HG03097 (cell line): ENCODE results near the gene PTPA.
A peak's percentile ranks its signal among the peaks of the same experiment; 100 is the strongest.
"Not testable (repeated sequence)": the region's sequence is repeated elsewhere in the genome, so short reads cannot be mapped to it uniquely, and the experiment has no call there.

Experiments
- ATAC-seq: cut with Tn5 transposase; IDR thresholded peaks from one replicate; pipeline ENCODE4 v1.9.1; 2021; ENCODE audit not compliant: unreplicated experiment, low FRiP score

The PTPA gene

DNA sequence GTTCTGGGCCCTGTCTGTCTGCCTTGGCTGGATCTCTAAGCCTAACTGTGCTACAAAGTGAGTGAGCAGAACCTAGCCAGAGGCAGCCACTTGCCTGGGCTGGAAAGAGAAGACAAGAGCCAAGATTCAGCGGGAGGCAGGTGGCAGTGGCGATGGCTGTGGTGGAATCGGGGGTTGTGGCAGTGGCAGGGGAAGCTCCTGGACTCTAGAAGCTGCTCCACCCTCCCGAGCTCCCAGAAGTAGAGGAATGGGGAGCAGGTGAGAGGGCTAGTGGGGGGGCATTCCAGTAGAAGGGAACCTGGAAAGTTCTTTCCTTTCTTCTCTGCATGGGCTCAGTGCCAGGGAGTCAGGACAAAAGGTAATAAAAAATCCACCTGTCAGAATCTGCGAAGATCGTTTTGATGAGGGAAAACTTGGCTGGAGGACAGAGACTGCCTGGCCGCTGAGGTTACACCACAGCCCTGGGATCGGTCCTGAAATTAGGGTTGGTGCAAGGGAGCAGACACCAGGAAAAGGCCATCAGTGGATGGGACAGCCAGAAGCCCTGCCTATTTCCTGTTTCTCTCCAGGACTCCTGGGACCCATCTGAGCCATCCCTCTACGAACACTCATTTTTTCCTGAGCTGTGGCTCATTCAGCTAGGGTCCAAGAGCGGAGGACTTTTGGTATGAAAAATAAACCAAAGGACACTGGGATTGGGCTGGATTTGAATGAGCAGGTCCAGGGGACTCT is 2.2 kb upstream of the PTPA start:
- no peak for ATAC-seq

DNA sequence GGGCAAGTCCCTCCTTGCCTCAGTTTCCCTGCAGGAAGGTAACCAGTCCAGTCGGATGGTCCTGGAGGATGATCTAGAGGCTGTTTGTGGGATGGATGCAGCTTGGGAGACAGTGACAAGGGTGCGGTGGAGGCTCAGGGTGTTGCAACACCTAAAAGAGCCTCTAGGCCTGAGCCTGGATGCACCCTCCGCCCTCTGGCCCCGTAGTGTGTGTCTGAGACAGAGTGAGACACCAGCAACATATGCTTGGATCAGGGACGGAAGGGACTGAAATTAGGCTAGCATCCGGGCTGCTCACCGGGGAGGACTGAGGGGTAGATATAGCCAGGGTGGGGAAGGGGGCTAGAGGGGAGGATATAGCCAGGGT is 1.7 kb upstream of the PTPA start:
- ATAC-seq: no peak

DNA sequence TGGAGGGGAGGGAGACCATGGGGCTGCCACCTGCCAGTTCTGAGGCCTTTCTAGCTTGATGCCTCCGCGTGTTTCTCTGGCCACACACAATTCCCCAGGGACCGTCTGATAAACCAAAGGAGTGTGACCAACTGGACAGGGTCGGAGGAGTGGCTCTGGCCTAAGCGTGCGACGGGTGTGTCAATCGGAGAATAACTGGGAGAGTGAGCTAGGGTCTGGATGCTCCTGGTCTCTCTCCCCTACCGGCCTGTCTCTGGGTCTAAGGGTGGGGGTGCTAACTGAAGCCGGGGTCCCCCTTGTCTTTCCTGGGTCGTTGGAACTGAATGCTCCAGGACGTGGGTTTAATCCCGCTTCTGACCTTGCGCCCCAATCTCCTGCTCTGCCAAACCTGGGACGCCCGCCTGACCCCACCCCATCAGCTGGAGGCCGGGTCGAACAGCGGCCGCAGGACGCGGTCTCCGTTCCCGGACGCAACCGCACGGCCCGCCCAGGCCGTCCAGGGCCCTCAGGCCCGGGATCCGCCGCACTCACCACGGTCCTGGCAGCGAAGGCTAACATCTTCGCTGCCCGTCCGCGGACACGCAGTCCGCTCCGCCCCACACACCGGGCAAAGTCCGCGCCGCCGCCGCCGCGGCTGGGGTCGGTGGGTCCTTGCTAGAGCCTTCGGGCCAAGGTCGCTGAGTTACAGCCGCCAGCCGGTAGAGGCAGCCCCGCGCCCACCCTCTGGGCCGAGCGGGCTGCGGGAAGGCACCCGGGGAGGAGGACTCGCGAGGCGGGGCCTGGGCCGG is 1.1 kb upstream of the PTPA start:
- peak; percentile 39 for ATAC-seq

DNA sequence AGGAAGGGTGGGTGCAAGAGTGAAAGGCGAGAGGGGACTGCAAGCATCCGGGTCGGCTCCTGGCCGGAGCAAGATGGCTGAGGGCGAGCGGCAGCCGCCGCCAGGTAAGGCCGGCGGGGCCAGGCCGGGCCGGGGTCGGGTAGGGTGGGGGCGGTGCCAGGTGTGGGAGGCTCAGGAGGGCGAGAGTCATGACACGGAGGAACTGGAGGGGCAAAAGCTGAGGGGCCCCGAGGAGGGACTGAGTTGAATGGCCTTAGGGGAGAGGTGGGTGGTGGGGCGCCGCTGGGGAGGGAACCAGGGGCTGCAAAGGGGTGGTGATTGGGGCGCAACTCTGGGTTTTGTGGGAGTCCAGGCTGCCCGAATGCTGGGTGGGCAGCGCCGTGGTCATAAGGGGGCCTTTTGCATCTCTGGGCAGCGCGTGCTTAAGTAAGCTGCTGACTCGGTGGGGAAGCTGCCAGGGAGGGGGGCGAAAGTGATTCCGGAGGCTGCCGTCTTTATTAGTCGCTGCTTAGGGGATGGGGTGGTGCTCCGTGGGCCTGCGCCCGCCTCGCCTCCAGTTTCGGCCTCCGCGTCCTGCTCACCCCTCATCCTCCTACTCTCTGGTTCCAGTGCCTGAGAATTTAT is 425 bp downstream of the PTPA start:
- ATAC-seq: no peak

DNA sequence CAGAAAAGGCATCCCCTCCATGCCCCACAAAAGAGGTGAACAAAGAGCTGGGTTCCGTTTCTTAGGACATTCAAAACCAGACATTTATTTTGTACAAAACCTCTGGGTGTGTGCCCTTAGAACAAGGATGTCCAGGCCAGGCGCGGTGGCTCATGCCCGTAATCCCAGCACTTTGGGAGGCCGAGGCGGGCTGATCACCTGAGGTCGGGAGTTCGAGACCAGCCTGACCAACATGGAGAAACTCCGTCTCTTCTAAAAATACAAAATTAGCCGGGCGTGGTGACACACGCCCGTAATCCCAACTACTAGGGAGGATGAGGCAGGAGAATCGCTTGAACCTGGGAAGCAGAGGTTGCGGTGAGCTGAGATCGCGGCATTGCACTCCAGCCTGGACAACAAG is 1.3 kb downstream of the PTPA start:
- not testable (repeated sequence) for ATAC-seq

DNA sequence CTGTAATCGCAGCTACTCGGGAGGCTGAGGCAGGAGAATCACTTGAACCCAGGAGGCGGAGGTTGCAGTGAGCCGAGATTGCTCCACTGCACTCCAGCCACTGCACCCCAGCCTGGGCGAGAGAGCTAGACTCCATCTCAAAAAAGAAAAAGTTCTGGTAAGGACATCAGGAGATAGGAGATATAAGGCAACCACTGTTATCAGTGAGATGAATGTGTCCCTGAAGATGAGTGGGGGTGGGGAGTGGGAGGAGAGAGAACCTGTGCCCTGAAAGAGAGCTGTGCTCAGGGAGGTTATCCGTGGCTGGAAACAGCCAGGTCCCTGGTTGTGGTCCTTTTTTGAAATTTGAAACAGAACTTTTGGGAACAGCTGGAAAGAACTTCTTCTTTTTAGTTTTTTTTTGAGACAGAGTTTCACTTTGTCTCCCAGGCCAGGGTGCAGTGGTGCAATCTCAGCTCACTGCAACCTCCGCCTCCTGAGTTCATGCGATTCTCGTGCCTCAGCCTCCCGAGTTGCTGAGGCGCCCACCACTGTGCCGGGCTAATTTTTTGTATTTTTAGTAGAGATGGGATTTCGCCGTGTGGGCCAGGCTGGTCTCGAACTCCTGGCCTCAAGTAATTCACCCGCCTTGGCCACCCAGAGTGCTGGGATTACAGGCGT is 2.6 kb downstream of the PTPA start:
- no peak for ATAC-seq

DNA sequence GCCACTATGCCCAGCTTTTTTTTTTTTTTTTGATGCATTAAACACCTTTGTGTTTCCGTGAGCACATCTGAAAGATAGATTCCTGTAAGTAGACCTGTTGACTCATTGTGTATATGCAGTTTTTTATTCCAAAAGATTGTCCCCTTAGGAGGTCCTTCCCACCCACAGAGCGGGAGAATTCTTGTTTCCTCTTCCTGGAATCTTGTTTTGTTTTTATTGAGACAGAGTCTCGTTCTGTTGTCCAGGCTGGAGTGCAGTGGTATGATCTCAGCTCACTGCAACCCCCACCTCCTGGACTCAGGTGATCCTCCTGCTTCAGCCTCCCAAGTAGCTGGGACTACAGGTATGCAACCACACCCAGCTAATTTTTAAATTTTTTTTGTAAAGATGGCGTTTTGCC is 7.6 kb downstream of the PTPA start:
- ATAC-seq: no peak

DNA sequence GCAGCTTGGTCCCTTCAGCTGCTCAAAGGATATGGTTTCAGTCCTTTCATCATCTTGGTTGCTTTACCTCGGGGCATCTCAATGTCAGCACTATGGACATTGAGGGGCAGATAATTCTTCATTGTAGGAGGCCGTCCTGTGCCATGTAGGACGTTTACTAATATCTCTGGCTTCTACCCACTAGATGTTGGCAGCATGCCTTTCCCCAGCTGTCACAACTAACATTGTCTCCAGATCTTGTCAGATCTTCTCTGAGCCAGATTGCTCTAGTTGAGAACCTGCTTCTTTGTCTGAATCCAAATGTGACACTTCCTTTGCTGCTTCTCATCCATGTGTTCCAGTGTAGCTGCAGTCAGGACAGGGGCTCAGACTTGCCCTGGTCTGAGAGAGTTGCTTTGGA is 10.3 kb downstream of the PTPA start:
- ATAC-seq: no peak

DNA sequence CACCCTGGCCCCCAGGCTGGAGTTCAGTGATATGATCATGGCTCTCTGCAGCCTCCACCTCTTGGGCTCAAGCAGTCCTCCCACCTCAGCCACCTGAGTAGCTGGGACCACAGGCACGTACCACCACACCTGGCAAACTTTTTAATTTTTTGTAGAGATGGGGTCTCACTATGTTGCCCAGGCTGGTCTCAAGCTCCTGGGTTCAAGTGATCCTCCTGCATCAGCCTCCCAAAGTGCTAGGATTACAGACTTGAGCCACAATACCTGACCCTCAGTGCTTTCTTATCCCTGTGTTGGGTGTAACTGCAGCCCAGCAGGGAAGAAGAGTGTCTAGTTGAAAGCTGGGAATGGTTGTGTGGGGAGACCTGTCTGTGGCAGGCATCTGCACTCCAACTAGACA is 10.9 kb downstream of the PTPA start:
- no peak for ATAC-seq

DNA sequence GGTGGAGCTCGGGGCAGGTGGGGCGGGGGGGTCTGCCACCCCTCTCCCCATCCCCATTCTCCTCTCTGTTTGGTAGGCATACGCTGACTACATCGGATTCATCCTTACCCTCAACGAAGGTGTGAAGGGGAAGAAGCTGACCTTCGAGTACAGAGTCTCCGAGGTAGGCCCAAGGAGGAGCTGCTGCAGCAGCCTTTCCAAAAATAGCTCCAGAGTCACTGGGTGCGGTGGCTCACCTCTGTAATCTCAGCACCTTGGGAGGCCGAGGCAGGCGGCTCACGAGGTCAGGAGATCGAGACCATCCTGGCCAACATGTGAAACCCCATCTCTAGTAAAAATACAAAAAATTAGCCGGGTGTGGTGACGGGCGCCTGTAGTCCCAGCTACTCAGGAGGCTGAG is 11.8 kb downstream of the PTPA start:
- not testable (repeated sequence) for ATAC-seq

DNA sequence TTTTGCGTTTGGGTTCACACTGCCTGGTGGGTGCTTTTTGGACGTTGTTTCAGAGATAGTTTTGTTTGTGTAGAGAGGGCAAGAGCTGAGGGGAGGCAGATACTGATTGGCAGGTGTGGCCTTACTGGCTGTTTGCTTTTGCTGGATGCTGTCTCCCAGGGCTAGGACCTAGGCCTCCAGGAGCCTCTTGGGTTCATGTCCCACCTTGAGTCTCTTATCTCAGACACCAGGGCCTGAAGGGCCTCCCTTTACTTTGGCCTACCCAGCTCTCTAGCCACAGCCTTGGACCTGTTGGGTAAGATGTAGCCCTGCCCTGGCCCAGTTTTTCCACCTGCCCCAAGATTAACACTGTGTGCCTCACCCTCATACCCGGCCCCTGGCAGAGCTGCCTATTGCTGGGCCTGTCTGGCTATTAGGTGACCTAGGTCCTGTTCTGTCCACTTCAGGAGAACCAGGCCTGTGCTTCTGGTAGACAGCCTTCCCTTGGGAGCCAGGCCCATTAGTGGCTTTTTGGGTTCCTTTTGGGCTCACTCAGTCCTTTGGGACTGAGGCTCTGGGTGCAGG is 13.4 kb downstream of the PTPA start:
- ATAC-seq: no peak

DNA sequence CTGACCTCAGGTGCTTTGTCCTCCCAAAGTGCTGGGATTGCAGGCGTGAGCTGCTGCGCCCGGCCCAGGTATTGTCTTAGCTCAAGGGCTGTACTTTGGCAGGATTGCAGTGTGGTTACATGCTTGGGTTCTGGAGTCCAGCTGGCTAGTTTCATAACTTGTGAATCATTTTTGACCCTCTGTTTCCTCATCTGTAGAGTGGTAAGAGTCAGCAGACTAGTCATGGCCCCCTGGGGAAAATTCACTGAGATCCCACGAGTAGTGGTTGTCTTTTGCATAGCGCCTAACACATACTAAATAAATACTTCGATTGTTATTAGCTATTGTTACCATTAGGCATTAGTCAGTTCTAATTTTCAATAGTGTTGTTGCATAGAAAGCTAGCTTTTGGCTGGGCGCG is 14.3 kb downstream of the PTPA start:
- no peak for ATAC-seq

DNA sequence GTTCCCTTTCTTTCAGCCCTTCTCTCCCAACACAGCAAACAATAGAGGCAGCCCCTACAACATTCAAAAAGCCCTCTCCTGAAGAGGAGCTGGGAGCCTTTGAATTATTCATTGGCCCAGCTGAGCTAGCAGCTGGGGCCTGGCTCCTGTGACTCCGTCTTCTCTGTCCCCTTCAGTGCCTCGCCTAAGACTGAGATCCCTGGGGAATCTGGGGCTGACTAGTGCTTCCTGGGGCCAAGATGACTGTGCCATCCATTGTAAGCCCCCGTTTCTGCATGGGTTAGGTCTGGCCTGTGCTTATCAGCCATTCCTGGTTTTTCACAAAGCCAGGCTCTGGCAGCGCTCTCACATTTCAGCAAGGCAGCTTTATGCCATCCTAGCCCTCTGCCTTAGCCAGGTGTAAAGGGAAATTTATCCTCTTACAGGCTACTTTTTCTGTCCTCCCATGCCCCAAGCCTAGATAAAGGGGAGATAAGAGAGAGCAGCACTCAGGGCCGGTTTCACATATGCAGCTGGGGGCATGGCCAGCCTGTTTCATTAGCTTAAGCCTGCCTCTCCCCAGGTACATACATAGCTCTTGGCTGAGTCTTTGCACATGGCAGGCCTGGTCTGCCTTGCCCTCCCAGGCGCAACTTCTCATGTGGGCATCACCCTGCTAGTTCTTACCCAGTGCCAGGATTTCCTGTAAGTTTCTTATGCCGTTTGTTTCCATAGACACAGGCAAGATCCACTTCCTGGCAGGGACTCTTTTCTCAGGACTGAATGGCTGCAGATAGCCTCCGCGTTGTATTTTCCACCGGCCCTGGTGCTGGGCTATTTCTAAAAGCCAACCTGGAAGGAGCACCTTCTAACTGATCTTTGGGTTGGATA is 15.8 kb downstream of the PTPA start:
- no peak for ATAC-seq

DNA sequence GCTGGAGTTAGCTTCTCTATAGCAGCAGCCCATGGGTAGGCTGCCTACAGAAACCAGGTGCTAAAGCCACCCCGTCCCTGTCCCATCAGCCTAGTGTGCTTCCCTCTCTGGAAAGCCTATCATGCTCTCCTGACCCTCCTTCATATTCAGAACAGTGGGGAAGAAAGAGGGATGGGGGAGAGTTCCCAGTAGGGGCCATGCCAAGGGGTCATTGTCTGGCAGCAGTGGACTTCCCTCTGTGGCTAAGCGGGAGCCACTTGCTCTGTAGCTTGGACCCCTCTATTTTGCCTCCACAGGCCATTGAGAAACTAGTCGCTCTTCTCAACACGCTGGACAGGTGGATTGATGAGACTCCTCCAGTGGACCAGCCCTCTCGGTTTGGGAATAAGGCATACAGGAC is 17.5 kb downstream of the PTPA start:
- ATAC-seq: no peak

DNA sequence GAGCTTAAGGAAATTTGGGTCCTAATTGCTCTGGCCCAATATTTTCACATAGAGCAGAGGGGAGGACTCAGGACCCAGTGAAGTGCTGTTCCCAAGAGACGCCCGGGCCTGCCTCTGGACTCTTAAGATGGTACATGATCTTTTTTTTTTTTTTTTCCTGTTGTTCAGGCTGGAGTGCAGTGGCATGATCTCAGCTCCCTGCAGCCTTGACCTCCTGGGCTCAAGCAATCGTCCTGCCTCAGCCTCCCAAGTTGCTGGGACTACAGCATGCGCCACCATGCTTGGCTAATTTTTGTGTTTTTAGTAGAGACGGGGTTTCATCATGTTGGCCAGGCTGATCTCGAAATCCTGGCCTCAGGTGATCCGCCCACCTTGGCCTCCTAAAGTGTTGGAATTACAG is 19.1 kb downstream of the PTPA start:
- ATAC-seq: not testable (repeated sequence)

DNA sequence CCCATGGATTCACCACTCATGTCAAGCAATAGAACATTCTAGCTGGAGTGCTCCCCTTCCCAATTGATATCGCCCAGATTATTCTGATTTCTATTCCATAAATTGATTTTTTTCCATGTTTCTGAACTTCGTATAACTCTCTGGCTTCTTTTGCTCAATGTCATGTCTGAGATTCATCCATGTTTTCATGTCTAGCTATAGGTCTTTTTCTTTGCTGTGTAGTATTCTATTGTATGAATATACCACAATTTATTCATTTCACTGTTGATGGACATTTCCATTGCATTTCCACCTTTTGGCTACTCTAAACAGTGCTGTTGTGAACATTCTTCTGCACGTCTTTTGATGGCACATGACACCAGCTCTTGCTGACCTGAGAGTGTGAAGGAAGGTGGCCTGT is 19.6 kb downstream of the PTPA start:
- ATAC-seq: no peak

DNA sequence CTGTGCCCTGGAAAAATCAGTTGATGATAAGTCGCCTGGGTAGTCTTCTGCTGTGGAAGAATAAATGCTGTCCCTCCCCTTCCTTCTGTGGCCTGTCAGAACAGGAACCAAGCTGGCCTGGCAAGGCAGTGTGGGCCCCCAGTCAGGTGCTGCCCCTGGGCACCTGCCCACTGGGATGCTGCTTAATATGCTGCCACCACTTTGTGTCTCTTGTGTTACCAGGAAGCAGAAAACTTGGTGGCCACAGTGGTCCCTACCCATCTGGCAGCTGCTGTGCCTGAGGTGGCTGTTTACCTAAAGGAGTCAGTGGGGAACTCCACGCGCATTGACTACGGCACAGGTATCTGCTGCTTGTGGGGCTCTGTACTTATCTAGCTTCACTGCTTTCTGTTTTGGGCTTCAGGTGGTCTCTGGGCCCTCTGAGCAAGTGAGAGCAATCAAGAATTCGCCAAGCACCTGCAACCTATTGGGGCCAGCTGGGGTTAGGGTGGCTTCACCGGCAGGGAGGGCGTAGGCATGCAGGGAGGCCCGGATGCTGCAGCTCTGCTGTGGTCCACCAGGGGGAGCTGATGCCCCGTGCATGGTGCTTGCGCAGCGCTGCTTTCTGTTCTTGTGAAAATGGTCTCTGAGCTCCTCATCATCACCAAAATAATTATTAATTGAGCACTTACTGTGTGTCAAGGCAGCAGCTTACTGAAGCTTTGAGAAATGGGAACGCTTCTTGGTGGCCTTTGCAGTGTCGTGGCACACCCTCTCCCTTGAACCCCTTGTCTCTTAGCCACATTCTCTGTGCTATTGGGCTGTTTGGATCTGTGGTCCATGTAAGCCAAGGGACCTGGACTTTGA is 20.3 kb downstream of the PTPA start:
- no peak for ATAC-seq

DNA sequence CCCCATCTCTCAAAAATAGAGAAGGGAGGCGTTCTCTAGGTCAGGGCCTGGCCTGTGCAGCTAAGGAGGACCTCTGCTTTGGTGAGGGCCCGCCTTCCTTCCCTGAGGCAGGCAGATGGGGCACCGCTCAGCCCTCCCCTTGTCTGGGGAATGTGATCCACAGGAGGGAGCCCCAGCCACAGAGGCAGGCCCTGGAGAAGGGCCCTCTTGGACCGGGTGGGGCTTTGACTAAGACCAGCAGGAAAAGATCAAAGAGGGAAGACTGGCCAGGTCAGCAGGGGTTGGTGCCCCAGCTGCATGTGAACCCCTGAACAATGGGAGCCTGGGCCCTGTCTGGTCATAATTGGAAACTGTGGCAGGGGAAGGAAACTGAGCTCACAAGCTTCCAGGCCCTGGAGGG is 21.9 kb downstream of the PTPA start:
- no peak for ATAC-seq

DNA sequence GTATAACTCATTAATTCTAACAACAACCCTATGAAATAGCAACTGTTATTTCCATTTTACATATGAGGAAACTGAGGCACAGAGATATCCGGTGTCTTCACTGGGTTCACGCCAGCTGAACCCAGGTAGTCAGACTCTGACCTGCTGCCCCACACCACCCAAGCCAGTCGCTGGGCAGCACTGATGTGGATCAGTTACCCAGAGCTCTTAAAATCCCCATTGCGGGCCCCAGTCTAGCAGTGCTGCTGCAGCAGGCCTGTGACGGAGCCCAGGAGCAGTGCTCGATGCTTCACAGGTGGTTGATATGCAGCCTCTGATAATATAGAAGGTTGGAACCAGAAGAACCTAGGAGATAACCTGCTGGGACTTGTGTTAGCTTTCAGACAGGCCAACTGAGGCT is 24.3 kb downstream of the PTPA start:
- ATAC-seq: no peak
